GM23248 (cell line): Measurements from ENCODE around the gene PRPF40B.

ENCODE experiments used
- EZH2 ChIP-seq: fragments of 200-600 bp; sonication (generic); IDR thresholded peaks from 2 replicates; pipeline ENCODE4 v1.6.1; 2018; ENCODE audit warnings: antibody characterized with exemption, mild to moderate bottlenecking; ENCODE audit not compliant: insufficient read depth, poor library complexity, severe bottlenecking
- EZH2phosphoT487 ChIP-seq: fragments of 200-600 bp; sonication (generic); IDR thresholded peaks from 2 replicates; pipeline ENCODE4 v1.6.1; 2018; ENCODE audit warnings: antibody characterized with exemption, moderate library complexity, mild to moderate bottlenecking, low read depth; ENCODE audit not compliant: insufficient read depth

DNA sequence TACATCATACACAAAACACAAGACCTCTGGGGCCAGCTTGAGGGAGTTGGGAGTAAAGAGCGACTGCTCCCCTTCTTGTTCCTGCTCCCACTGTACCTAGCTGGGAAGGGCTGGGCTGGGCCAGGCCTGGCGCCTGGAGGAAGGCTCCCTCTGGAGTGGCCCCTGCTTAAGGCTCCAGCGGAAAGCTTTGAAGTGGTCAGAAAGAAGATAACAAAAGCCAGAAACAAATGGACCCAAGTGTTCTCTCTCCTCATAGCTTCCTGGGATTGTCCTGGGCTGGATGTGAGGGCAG lies 25.3 kb downstream of the PRPF40B start:
- TF ChIP-seq EZH2phosphoT487 (no peak), EZH2 (no peak)
